ENCODE measurements around the gene CAND2. TPM values are rescaled to one million over a fixed set of nuclear protein-coding genes. Genes with fewer than 3 reads are reported as not detected.

The CAND2 gene
- total and polyA plus RNA-seq, 10 of the 15 experiments (the other 5 are each of a cell fraction or from before 2014, with no cell fraction given), result 0.03 to 1.9 (median 0.52) TPM

- no peak for TF ChIP-seq ZNF592 (IDR thresholded peaks at IDR 0.05)
- no peak for TF ChIP-seq SPI1 (IDR thresholded peaks at IDR 0.05; ENCODE audit: borderline replicate concordance, insufficient read depth, low read depth, low read length)
- TF ChIP-seq IRF4 (IDR thresholded peaks at IDR 0.05; ENCODE audit: low read depth, low read length), result no peak
- TF ChIP-seq HDAC2 (IDR thresholded peaks at IDR 0.05), result no peak
Measured at GRCh38 chr3:12799525-12800440, 3.3 kb downstream of the CAND2 start (continued).

GRCh38 chr3:12803371-12803770, 6.9 kb downstream of the CAND2 start:
- WGBS (ENCODE audit: insufficient coverage, insufficient replicate concordance, low lambda C conversion rate, missing lambda C conversion rate), result 46% methylated on average over 12 of the region's 12 CpGs
- ChIA-PET POLR2A (no interaction called here), RAD21 (ENCODE audit: unreplicated experiment) (interaction anchor here (0.6 kb wide), 1 partner anchor 21 kb away, joined by 3 read pairs; no protein-coding TSS in a partner anchor), CTCF (interaction anchor here (0.6 kb wide), 1 partner anchor 9 kb away, joined by 5 read pairs; no protein-coding TSS in a partner anchor), SMC1A (ENCODE audit: uncharacterized antibody, unreplicated experiment) (no interaction called here)
- intact Hi-C loops (cut with micrococcal nuclease; ENCODE audit: unreplicated experiment), result no loop called here
- ATAC-seq, result no peak
- no peak overlapping the region for H3K4me3 ChIP-seq
- no peaks in the 10 kb centered on the region for H3K4me1 ChIP-seq (ENCODE audit: control insufficient read depth, insufficient read depth, low read length)
- no peak for FAIRE-seq
- no peak for DNase-seq (ENCODE audit: low read depth, low spot score)
- H3K27me3 ChIP-seq (replicated peaks in 1 of 2; ENCODE audit: control insufficient read depth in 2 of 2, insufficient read depth in 2 of 2, low read length in 1 of 2), result no peaks in the 10 kb centered on the region; a peak in 1 of 4 replicates
- H3K36me3 ChIP-seq (ENCODE audit: control insufficient read depth in 2 of 2, insufficient read depth in 2 of 2, low read length in 1 of 2), result no peaks in the 10 kb centered on the region
- H3K79me2 ChIP-seq (ENCODE audit: control insufficient read depth, insufficient read depth, low read length), result no peaks in the 10 kb centered on the region
- TF ChIP-seq HDGF (IDR thresholded peaks at IDR 0.05) (no peak), MAX (IDR thresholded peaks at IDR 0.05; ENCODE audit: low read depth, low read length) (no peak)
- in situ Hi-C loops (cut with MboI), result no loop called here
- H4K20me1 ChIP-seq (ENCODE audit: control insufficient read depth, insufficient read depth), result no peaks in the 10 kb centered on the region
- H3K9ac ChIP-seq (ENCODE audit: control insufficient read depth, insufficient read depth, low read length), result no peak overlapping the region
- H3K4me2 ChIP-seq (ENCODE audit: control insufficient read depth, insufficient read depth), result no peak overlapping the region
- no peak overlapping the region for H2AFZ ChIP-seq (ENCODE audit: control insufficient read depth, low read depth, low read length)
- no peak overlapping the region for H3K27ac ChIP-seq (ENCODE audit: control insufficient read depth, insufficient read depth)
- no peaks in the 10 kb centered on the region for H3K9me3 ChIP-seq (replicated peaks; ENCODE audit: control insufficient read depth, insufficient read depth, low read length)
- no TSS peak for BruUV-seq (replicated peaks)

Measured in GM12878 (cell line).